Pancreas (tissue), 10 donors: ENCODE measurements around the gene TBC1D9. TPM values are rescaled to one million over a fixed set of nuclear protein-coding genes. Genes with fewer than 3 reads are reported as not detected.
A peak's percentile ranks its signal among the peaks of the same experiment; 100 is the strongest.
"Not testable (repeated sequence)": the region's sequence is repeated elsewhere in the genome, so short reads cannot be mapped to it uniquely, and the experiment has no call there.

Experiments used
- ATAC-seq, 4 donors: fragments of 200-7000 bp; cut with Tn5 transposase; one replicate each; pipeline versions ENCODE4 v1.8.0 to v1.9.1; 2020; ENCODE audit warnings: mild to moderate bottlenecking in 4 of 4, moderate library complexity in 4 of 4
- DNase-seq, 6 donors: peaks; one replicate each; pipeline ENCODE4 v3.0.0-alpha.2; 2020
- FAIRE-seq: peaks from 2 replicates; lab custom pipeline; 2012; peaks lifted over from hg19 to GRCh38; lab: Jason Lieb, UNC
- H3K27ac ChIP-seq, 4 donors: fragments of 200-600 bp; sonication (generic); 1 replicate in 3 of 4; 2 replicates in 1 of 4; pipeline versions ENCODE4 v1.5.0 to v1.8.0; 2020
- H3K27me3 ChIP-seq, 4 donors: fragments of 200-600 bp; one replicate each; pipeline ENCODE4 v1.8.0; 2021
- H3K36me3 ChIP-seq, 3 donors: fragments of 200-600 bp; sonication (generic) in 1 of 3; one replicate each; pipeline versions ENCODE4 v1.5.0 to v1.8.0; 2020 to 2021
- H3K4me1 ChIP-seq, 3 donors: fragments of 200-600 bp; one replicate each; pipeline ENCODE4 v1.8.0; 2021
- H3K4me3 ChIP-seq, 4 donors: fragments of 200-600 bp; sonication (generic) in 2 of 4; one replicate each; pipeline versions ENCODE4 v1.5.0 to v1.8.0; 2020 to 2021
- H3K9me3 ChIP-seq, 4 donors: fragments of 200-600 bp; one replicate each; pipeline ENCODE4 v1.8.0; 2021
- CTCF ChIP-seq, 4 donors: fragments of 200-600 bp; sonication (generic) in 3 of 4; IDR thresholded peaks; one replicate each; pipeline versions ENCODE4 v1.5.0 to v1.8.0; 2021; ENCODE audit warnings: antibody characterized with exemption in 4 of 4
- WGBS, 2 donors: extraction: QIAGEN DNeasy Blood & Tissue Kit; methylation state at CpG; one replicate each; pipeline ENCODE4 v1.1.7; 2013; 5-methylcytosine and 5-hydroxymethylcytosine counted together
- intact Hi-C, 3 donors: fragments of 100-400 bp; cut with DNase I; formaldehyde crosslinking; loops; one replicate each; pipeline versions ENCODE4 v1.11.1 to v1.14.2; 2022
- polyA plus RNA-seq, 2 donors: library from polyadenylated mRNA; stranded (reverse); fragments of 200-250 nt; gene quantifications; one replicate each; pipeline ENCODE4 v1.2.3, GENCODE V29; 2013
- total RNA-seq, 6 donors: library from RNA; stranded (reverse); fragmentation: NEBNext Ultra II Directional in 4 of 6; extraction: Animal tissue kit (Norgen Biotek cat#: 25700) in 4 of 6; gene quantifications; one replicate each; pipeline versions ENCODE4 v1.2.1 to v1.2.4, GENCODE V29; 2021 to 2023
- donor health status: healthy with polysubstance abuse.
- donor health status: DM: no; HTN: no; CAD: no; lungs with moderate emphysema.
- donor health status: DM: no; HTN: no; CAD: no.
- donor health status: control.
- donor health status: control.
- donor health status: Bipolar disorder and iron deficiency.
- donor health status: DM: yes; HTN: yes; CAD: no.
- donor health status: DM: no; HTN: no; CAD: no.
- donor health status: DM: no; HTN: no; CAD: no.
- donor health status: DM: yes; HTN: yes; CAD: no.

The TBC1D9 gene
- total and polyA plus RNA-seq, 8 donors: 5.3 to 17.9 (median 9.8) TPM

- no peak overlapping the region for H3K4me3 ChIP-seq
- no peak for ATAC-seq
- H3K27ac ChIP-seq: no peak overlapping the region
- no peaks in the 10 kb centered on the region for H3K36me3 ChIP-seq
- H3K4me1 ChIP-seq: peaks cover 0 to 9% (median 5%) of the 10 kb centered on the region in 3 donors
- DNase-seq: no peak
- TF ChIP-seq CTCF (IDR thresholded peaks at IDR 0.05): no peak
- no peaks in the 10 kb centered on the region for H3K27me3 ChIP-seq
- intact Hi-C loops: no loop called here
- FAIRE-seq: no peak
- H3K9me3 ChIP-seq: no peaks in the 10 kb centered on the region
Measured at GRCh38 chr4:140752291-140753068, 3.7 kb downstream of the TBC1D9 start.

GRCh38 chr4:140750470-140750869 lies 5.7 kb downstream of the TBC1D9 start:
- no peak for TF ChIP-seq CTCF (IDR thresholded peaks at IDR 0.05)
- DNase-seq (no peak), ATAC-seq (no peak), FAIRE-seq (peak; percentile 17)
- Histone ChIP-seq H3K9me3 (no peaks in the 10 kb centered on the region), H3K4me3 (no peak overlapping the region), H3K27me3 (no peaks in the 10 kb centered on the region), H3K4me1 (peaks cover 0 to 9% (median 0%) of the 10 kb centered on the region in 3 donors), H3K27ac (no peak overlapping the region), H3K36me3 (no peaks in the 10 kb centered on the region)
- WGBS, 2 donors: 98 to 99% methylated on average over 2 of the region's 2 CpGs
- intact Hi-C loops: no loop called here

- DNase-seq (no peak), ATAC-seq (no peak), FAIRE-seq (no peak)
- H3K9me3 ChIP-seq: no peaks in the 10 kb centered on the region
- intact Hi-C loops: no loop called here
- TF ChIP-seq CTCF (IDR thresholded peaks at IDR 0.05): no peak
- no peak overlapping the region for H3K27ac ChIP-seq
- H3K4me3 ChIP-seq: no peak overlapping the region
- H3K36me3 ChIP-seq: no peaks in the 10 kb centered on the region
- no peaks in the 10 kb centered on the region for H3K27me3 ChIP-seq
- peaks cover 0 to 6% (median 0%) of the 10 kb centered on the region in 3 donors for H3K4me1 ChIP-seq
- 95 to 96% methylated on average over 1 of the region's 1 CpG for WGBS, 2 donors
Measured at GRCh38 chr4:140748171-140748570, 8.0 kb downstream of the TBC1D9 start.

- intact Hi-C loops: not testable (repeated sequence)
- 95 to 97% methylated on average over 7 of the region's 7 CpGs for WGBS, 2 donors
Measured at GRCh38 chr4:140746546-140746945, 9.6 kb downstream of the TBC1D9 start.

GRCh38 chr4:140744421-140744820 lies 11.8 kb downstream of the TBC1D9 start:
- intact Hi-C loops: no loop called here
- Histone ChIP-seq H3K27ac (no peak overlapping the region), H3K36me3 (no peaks in the 10 kb centered on the region), H3K4me3 (no peak overlapping the region), H3K4me1 (peaks cover 5 to 27% (median 9%) of the 10 kb centered on the region in 3 donors), H3K9me3 (no peaks in the 10 kb centered on the region), H3K27me3 (no peaks in the 10 kb centered on the region)
- 94 to 96% methylated on average over 3 of the region's 3 CpGs for WGBS, 2 donors
- TF ChIP-seq CTCF (IDR thresholded peaks at IDR 0.05): no peak
- DNase-seq: no peak
- no peak for FAIRE-seq
- no peak for ATAC-seq

More at GRCh38 chr4:140746546-140746945, 9.6 kb downstream of the TBC1D9 start:
- ATAC-seq, H3K4me3 ChIP-seq, H3K9me3 ChIP-seq, H3K27me3 ChIP-seq, H3K36me3 ChIP-seq, DNase-seq, H3K27ac ChIP-seq, FAIRE-seq: not testable (repeated sequence)
- peaks cover 0 to 11% (median 0%) of the 10 kb centered on the region in 3 donors for H3K4me1 ChIP-seq
